ENCODE results near the gene VSTM2L. TPM values are rescaled to one million over a fixed set of nuclear protein-coding genes. Genes with fewer than 3 reads are reported as not detected.

Gene VSTM2L
- total and polyA plus RNA-seq, 2 of the 13 experiments (the other 11 are each of a cell fraction or from before 2014, with no cell fraction given) = not detected

DNA sequence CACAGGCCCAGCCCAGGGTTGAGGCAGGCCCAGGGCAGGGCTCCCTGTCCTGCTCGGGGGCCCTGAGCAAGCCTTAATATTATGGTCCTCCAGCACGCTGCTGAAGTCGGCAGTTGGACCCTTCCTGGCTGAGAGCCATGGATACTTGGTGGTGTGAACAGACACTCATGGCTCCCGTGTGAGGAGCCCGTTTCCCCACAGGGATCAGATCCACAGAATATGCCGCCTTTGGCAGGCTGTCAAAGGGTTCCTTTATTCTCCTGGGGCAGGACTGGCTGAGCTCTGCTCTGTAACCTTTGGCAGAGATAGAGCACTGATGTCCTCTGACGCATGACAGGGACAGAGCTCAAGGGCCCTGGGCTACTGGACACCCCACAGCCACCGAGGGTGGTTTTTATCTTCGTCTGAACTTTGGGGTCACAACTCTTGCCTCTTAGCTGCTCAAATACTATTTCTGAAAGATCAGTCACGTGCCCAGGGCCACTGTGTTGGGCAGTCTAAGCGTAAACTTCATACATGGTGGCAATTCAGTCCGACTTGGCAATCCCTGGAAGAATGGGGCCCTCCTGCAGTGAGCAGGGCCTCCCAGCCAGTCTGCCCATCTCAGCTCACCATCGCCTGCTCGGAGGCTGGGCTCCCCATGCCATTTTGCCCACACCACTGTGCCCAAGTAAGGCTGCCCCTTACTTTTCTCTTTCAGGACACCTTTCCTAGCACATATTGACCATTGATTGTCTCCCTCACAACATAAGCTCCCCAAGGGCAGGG is 81.3 kb downstream of the VSTM2L start (continued):
- TF ChIP-seq, protein P1, sequence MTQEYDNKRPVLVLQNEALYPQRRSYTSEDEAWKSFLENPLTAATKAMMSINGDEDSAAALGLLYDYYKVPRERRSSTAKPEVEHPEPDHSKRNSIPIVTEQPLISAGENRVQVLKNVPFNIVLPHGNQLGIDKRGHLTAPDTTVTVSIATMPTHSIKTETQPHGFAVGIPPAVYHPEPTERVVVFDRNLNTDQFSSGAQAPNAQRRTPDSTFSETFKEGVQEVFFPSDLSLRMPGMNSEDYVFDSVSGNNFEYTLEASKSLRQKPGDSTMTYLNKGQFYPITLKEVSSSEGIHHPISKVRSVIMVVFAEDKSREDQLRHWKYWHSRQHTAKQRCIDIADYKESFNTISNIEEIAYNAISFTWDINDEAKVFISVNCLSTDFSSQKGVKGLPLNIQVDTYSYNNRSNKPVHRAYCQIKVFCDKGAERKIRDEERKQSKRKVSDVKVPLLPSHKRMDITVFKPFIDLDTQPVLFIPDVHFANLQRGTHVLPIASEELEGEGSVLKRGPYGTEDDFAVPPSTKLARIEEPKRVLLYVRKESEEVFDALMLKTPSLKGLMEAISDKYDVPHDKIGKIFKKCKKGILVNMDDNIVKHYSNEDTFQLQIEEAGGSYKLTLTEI (CRISPR knock-in tag; conservative IDR thresholded peaks at IDR 0.05) = no peak
- TF ChIP-seq, protein P2, sequence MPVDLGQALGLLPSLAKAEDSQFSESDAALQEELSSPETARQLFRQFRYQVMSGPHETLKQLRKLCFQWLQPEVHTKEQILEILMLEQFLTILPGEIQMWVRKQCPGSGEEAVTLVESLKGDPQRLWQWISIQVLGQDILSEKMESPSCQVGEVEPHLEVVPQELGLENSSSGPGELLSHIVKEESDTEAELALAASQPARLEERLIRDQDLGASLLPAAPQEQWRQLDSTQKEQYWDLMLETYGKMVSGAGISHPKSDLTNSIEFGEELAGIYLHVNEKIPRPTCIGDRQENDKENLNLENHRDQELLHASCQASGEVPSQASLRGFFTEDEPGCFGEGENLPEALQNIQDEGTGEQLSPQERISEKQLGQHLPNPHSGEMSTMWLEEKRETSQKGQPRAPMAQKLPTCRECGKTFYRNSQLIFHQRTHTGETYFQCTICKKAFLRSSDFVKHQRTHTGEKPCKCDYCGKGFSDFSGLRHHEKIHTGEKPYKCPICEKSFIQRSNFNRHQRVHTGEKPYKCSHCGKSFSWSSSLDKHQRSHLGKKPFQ (CRISPR knock-in tag; IDR thresholded peaks at IDR 0.05; ENCODE audit: insufficient replicate concordance) = peak; percentile 98
- TF ChIP-seq ZSCAN25 (CRISPR knock-in tag; IDR thresholded peaks at IDR 0.05) (peak; percentile 58; the same call in 1 of the 2 replicates), SPEN (CRISPR knock-in tag; IDR thresholded peaks at IDR 0.05; ENCODE audit: low read depth) (peak; percentile 79; the same call in 1 of the 2 replicates), EED (CRISPR knock-in tag; IDR thresholded peaks at IDR 0.05) (0 out of 2 replicates have a peak, but pooled peaks have one; percentile 27), ZNF510 (CRISPR knock-in tag; IDR thresholded peaks at IDR 0.05; ENCODE audit: low read depth) (no peak), ZNF20 (CRISPR knock-in tag; IDR thresholded peaks at IDR 0.05) (no peak), ZBTB21 (CRISPR knock-in tag; IDR thresholded peaks at IDR 0.05) (no peak), CCDC6 (CRISPR knock-in tag; IDR thresholded peaks at IDR 0.05) (no peak), ISX (CRISPR knock-in tag; conservative IDR thresholded peaks at IDR 0.05) (no peak), NONO (IDR thresholded peaks at IDR 0.05) (no peak), NONO (CRISPR knock-in tag; conservative IDR thresholded peaks at IDR 0.05) (no peak; the same call in 1 of the 2 replicates), ZNF382 (CRISPR knock-in tag; IDR thresholded peaks at IDR 0.05; ENCODE audit: borderline replicate concordance) (no peak), KLF11 (CRISPR knock-in tag; IDR thresholded peaks at IDR 0.05) (no peak), ZNF232 (CRISPR knock-in tag; IDR thresholded peaks at IDR 0.05; ENCODE audit: borderline replicate concordance) (no peak; the same call in 1 of the 2 replicates), ZKSCAN1 (IDR thresholded peaks at IDR 0.05; ENCODE audit: low read length) (no peak), MIER2 (CRISPR knock-in tag; IDR thresholded peaks at IDR 0.05) (no peak), RAD21 (CRISPR knock-in tag; IDR thresholded peaks at IDR 0.05) (peak; percentile 42; the same call in 1 of the 2 replicates)
- TF ChIP-seq, protein P3, sequence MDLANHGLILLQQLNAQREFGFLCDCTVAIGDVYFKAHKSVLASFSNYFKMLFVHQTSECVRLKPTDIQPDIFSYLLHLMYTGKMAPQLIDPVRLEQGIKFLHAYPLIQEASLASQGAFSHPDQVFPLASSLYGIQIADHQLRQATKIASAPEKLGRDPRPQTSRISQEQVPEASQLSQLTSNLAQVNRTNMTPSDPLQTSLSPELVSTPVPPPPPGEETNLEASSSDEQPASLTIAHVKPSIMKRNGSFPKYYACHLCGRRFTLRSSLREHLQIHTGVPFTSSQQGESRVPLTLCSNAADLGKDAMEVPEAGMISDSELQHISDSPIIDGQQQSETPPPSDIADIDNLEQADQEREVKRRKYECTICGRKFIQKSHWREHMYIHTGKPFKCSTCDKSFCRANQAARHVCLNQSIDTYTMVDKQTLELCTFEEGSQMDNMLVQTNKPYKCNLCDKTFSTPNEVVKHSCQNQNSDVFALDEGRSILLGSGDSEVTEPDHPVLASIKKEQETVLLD (CRISPR knock-in tag; IDR thresholded peaks at IDR 0.05; ENCODE audit: low read depth) = no peak
- TF ChIP-seq, protein P4, sequence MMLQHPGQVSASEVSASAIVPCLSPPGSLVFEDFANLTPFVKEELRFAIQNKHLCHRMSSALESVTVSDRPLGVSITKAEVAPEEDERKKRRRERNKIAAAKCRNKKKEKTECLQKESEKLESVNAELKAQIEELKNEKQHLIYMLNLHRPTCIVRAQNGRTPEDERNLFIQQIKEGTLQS (CRISPR knock-in tag; IDR thresholded peaks at IDR 0.05) = no peak
- TF ChIP-seq, protein P5, sequence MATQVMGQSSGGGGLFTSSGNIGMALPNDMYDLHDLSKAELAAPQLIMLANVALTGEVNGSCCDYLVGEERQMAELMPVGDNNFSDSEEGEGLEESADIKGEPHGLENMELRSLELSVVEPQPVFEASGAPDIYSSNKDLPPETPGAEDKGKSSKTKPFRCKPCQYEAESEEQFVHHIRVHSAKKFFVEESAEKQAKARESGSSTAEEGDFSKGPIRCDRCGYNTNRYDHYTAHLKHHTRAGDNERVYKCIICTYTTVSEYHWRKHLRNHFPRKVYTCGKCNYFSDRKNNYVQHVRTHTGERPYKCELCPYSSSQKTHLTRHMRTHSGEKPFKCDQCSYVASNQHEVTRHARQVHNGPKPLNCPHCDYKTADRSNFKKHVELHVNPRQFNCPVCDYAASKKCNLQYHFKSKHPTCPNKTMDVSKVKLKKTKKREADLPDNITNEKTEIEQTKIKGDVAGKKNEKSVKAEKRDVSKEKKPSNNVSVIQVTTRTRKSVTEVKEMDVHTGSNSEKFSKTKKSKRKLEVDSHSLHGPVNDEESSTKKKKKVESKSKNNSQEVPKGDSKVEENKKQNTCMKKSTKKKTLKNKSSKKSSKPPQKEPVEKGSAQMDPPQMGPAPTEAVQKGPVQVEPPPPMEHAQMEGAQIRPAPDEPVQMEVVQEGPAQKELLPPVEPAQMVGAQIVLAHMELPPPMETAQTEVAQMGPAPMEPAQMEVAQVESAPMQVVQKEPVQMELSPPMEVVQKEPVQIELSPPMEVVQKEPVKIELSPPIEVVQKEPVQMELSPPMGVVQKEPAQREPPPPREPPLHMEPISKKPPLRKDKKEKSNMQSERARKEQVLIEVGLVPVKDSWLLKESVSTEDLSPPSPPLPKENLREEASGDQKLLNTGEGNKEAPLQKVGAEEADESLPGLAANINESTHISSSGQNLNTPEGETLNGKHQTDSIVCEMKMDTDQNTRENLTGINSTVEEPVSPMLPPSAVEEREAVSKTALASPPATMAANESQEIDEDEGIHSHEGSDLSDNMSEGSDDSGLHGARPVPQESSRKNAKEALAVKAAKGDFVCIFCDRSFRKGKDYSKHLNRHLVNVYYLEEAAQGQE (IDR thresholded peaks at IDR 0.05; ENCODE audit: borderline replicate concordance in 1 of 2, low read depth in 1 of 2, low read length in 2 of 2) = no peak

Measured in HepG2 (cell line).